Colonic mucosa (tissue), 4 donors: ENCODE results near the gene NUDT15. TPM values are rescaled to one million over a fixed set of nuclear protein-coding genes. Genes with fewer than 3 reads are reported as not detected.

ENCODE experiments used
- DNase-seq: peaks from one replicate; pipeline ENCODE4 v3.0.0-alpha.2; 2020
- H3K27ac ChIP-seq: fragments of 200-600 bp; one replicate; pipeline ENCODE4 v1.8.0; 2021
- H3K27me3 ChIP-seq: fragments of 200-600 bp; one replicate; pipeline ENCODE4 v1.8.0; 2021
- H3K36me3 ChIP-seq: fragments of 200-600 bp; one replicate; pipeline ENCODE4 v1.8.0; 2021
- H3K4me1 ChIP-seq: fragments of 200-600 bp; one replicate; pipeline ENCODE4 v1.8.0; 2021; ENCODE audit warnings: mild to moderate bottlenecking
- H3K4me3 ChIP-seq: fragments of 200-600 bp; one replicate; pipeline ENCODE4 v1.8.0; 2021
- H3K9ac ChIP-seq, 2 donors: one replicate each; pipeline ENCODE4 v1.7.0; 2013; ENCODE audit warnings: control low read depth in 2 of 2, low read depth in 2 of 2, low read length in 2 of 2
- H3K9me3 ChIP-seq: fragments of 200-600 bp; one replicate; pipeline ENCODE4 v1.8.0; 2021
- intact Hi-C: fragments of 100-400 bp; cut with DNase I; formaldehyde crosslinking; loops from one replicate; pipeline ENCODE4 v1.14.1; 2022
- total RNA-seq, 2 donors: library from RNA; stranded (reverse); fragmentation: NEBNext Ultra II Directional in 1 of 2; extraction: Animal tissue kit (Norgen Biotek cat#: 25700) in 1 of 2; gene quantifications; one replicate each; pipeline ENCODE4 v1.2.1, GENCODE V29; 2021
- TF ChIP-seq, protein P1 (sequence below): fragments of 200-600 bp; IDR thresholded peaks from one replicate; pipeline ENCODE4 v1.8.0; 2022; ENCODE audit warnings: antibody characterized with exemption, mild to moderate bottlenecking
- donor health status: healthy.
- donor health status: DM: no; HTN: no; CAD: no.
- donor health status: DM: no; HTN: no; CAD: no.

The NUDT15 gene
- total RNA-seq, 2 donors from 2014 or later, result 24.5 to 43.8 TPM

DNA sequence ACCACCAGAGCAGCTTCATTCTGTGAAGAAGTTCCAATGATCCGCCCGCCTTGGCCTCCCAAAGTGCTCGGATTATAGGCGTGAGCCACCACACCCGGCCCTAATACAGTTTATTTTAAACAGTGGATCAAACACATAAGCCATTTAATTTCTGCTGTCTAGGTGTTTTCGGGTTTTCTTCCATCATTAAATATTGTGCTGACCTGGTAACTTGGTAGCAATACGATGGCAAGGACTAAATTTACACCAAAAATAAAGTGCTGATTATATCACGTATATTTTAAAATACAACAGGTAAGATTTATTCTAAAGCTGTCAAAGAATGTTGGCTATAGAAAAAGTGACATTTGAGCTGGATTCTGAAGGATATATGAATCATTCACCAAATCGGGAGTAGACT, 56.1 kb downstream of the NUDT15 start:
- peak overlapping the region; percentile 94 for H3K4me3 ChIP-seq
- no peaks in the 10 kb centered on the region for H3K36me3 ChIP-seq
- H3K4me1 ChIP-seq, result peaks cover 12% of the 10 kb centered on the region
- H3K27me3 ChIP-seq, result no peaks in the 10 kb centered on the region
- intact Hi-C loops, result loop anchor here (10.0 kb wide), 1 partner anchor 59 kb away; the partner anchor contains the start of gene NUDT15
- no peak for DNase-seq
- H3K9me3 ChIP-seq, result no peaks in the 10 kb centered on the region
- TF ChIP-seq, protein P1, sequence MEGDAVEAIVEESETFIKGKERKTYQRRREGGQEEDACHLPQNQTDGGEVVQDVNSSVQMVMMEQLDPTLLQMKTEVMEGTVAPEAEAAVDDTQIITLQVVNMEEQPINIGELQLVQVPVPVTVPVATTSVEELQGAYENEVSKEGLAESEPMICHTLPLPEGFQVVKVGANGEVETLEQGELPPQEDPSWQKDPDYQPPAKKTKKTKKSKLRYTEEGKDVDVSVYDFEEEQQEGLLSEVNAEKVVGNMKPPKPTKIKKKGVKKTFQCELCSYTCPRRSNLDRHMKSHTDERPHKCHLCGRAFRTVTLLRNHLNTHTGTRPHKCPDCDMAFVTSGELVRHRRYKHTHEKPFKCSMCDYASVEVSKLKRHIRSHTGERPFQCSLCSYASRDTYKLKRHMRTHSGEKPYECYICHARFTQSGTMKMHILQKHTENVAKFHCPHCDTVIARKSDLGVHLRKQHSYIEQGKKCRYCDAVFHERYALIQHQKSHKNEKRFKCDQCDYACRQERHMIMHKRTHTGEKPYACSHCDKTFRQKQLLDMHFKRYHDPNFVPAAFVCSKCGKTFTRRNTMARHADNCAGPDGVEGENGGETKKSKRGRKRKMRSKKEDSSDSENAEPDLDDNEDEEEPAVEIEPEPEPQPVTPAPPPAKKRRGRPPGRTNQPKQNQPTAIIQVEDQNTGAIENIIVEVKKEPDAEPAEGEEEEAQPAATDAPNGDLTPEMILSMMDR, result no peak
- H3K27ac ChIP-seq, result no peak overlapping the region
- H3K9ac ChIP-seq, result no peak overlapping the region

- intact Hi-C loops, result loop anchor here (10.0 kb wide), 1 partner anchor 60 kb away; the partner anchor contains the start of gene NUDT15
- Histone ChIP-seq H3K27ac (peak overlapping the region; percentile 66), H3K27me3 (no peaks in the 10 kb centered on the region), H3K4me1 (peaks cover 12% of the 10 kb centered on the region), H3K36me3 (no peaks in the 10 kb centered on the region), H3K9ac (peak overlapping the region; percentile 89 to 92), H3K4me3 (peak overlapping the region; percentile 94), H3K9me3 (no peaks in the 10 kb centered on the region)
- no peak for DNase-seq
- TF ChIP-seq, protein P1, result no peak
Measured at GRCh38 chr13:48094404-48094780, 56.9 kb downstream of the NUDT15 start.

DNA sequence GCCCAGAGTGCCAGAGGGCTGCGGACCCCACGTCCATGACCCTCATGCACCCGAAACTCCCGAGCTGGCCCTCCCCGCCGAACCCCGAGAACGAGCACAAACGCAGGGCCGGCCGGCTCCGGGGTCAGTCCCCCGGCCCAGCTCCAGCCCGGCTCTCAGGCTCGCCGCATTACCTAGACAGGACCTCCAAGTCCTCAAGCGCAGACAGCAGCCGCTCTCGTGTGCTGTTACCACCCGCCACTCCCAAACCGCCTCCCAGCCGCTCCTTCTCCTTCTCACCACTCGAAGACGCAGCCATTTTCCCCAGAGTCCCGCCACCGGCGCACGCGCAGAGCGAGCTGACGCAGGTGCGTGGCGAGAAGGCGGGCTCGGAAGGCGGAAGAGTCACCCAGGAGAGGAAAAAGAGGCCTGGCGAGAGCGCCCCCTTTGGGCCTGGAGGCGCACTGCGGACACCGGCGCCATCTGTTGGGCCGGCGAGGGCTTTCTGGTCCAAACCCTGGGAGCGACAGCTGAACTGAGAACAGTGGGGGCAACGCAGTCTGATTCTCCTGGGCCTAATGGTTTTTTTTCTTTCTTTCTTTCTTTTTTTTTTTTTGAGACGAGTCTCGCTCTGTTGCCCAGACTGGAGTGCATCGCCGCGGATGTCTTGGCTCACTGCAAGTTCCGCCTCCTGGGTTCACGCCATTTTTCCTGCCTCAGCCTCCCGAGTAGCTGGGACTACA, 57.4 kb downstream of the NUDT15 start, which contains the start of gene MED4:
Gene MED4 (minus strand): TSS at position 324 of the 722 bp plus-strand sequence. CDS start 26 bp downstream, at position 298.
- Histone ChIP-seq H3K4me1 (peaks cover 12% of the 10 kb centered on the region), H3K9ac (peak within 1 kb of the TSS; percentile 89 to 92)
- TF ChIP-seq, protein P1, result peak; percentile 97

DNA sequence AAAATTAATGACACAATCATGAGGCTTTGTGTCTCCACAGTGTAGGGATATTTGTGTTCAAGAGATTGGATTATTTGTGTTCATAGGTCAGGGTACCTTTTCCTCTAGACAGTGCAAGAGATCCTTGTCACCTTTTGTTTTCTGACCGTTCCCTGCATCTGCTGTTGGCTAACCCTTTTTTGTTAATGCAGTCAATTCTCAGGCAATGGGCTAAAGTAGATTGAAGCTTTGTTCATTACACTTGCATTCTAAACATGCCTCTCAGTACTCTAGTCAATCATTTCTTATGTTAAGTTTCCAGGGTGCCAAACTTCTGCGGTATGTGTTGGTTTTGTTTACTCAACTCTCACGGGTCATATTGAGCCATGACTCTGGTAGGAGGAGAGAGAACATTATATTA, 59.1 kb downstream of the NUDT15 start:
- Histone ChIP-seq H3K4me1 (peaks cover 12% of the 10 kb centered on the region), H3K36me3 (no peaks in the 10 kb centered on the region), H3K9ac (no peak overlapping the region), H3K27me3 (no peaks in the 10 kb centered on the region), H3K9me3 (no peaks in the 10 kb centered on the region), H3K27ac (no peak overlapping the region), H3K4me3 (no peak overlapping the region)
- no peak for DNase-seq
- intact Hi-C loops, result loop anchor here (10.0 kb wide), 1 partner anchor 62 kb away; the partner anchor contains the start of gene NUDT15
- TF ChIP-seq, protein P1, result no peak

More for the DNA sequence above, 57.4 kb downstream of the NUDT15 start, which contains the start of gene MED4:
- peak; percentile 97 for DNase-seq
- H3K9me3 ChIP-seq, result no peaks in the 10 kb centered on the region
- H3K4me3 ChIP-seq, result peak within 1 kb of the TSS; percentile 94
- H3K27me3 ChIP-seq, result no peaks in the 10 kb centered on the region
- intact Hi-C loops, result loop anchor here (10.0 kb wide), 1 partner anchor 60 kb away; the partner anchor contains the start of gene NUDT15
- H3K36me3 ChIP-seq, result no peaks in the 10 kb centered on the region
- peak within 1 kb of the TSS; percentile 66 for H3K27ac ChIP-seq

Other genes with a start within 250 kb of the NUDT15 start
- 10 to 100 TPM; 60.5 to 71.4 TPM for gene SUCLA2, start 36.5 kb upstream of the NUDT15 start, total RNA-seq
- 10 to 100 TPM; 38.8 to 44.0 TPM for gene MED4, start 57.4 kb downstream of the NUDT15 start, total RNA-seq
- gene ITM2B, start 195.5 kb downstream of the NUDT15 start, total RNA-seq, result 100 to 1,000 TPM; 257 to 456 TPM